GM21529 (cell line): ENCODE measurements around the gene VWA3A.
"Not testable (repeated sequence)": the region's sequence is repeated elsewhere in the genome, so short reads cannot be mapped to it uniquely, and the experiment has no call there.

Source experiments
- ATAC-seq: cut with Tn5 transposase; IDR thresholded peaks from one replicate; pipeline ENCODE4 v1.9.1; 2021; ENCODE audit not compliant: unreplicated experiment

Gene VWA3A

GRCh38 chr16:22081050-22081449, 11.3 kb upstream of the VWA3A start:
- ATAC-seq, result no peak

- no peak for ATAC-seq
Measured at GRCh38 chr16:22086440-22086839, 5.9 kb upstream of the VWA3A start.

- ATAC-seq, result no peak
Measured at GRCh38 chr16:22088642-22089041, 3.7 kb upstream of the VWA3A start.

GRCh38 chr16:22089910-22090309, 2.4 kb upstream of the VWA3A start:
- no peak for ATAC-seq

GRCh38 chr16:22091721-22092120, 620 bp upstream of the VWA3A start:
- no peak for ATAC-seq

- ATAC-seq, result no peak
Measured at GRCh38 chr16:22093331-22093730, 990 bp downstream of the VWA3A start.

- no peak for ATAC-seq
Measured at GRCh38 chr16:22093996-22094395, 1.7 kb downstream of the VWA3A start.

GRCh38 chr16:22098405-22099255, 6.3 kb downstream of the VWA3A start:
- no peak for ATAC-seq

- no peak for ATAC-seq
Measured at GRCh38 chr16:22099256-22099975, 7.1 kb downstream of the VWA3A start.

GRCh38 chr16:22103441-22103840, 11.1 kb downstream of the VWA3A start:
- no peak for ATAC-seq

- ATAC-seq, result no peak
Measured at GRCh38 chr16:22109258-22109898, 17.0 kb downstream of the VWA3A start.

- not testable (repeated sequence) for ATAC-seq
Measured at GRCh38 chr16:22111629-22112028, 19.3 kb downstream of the VWA3A start.

- ATAC-seq, result no peak
Measured at GRCh38 chr16:22116095-22116700, 23.9 kb downstream of the VWA3A start.

GRCh38 chr16:22117609-22118008, 25.3 kb downstream of the VWA3A start:
- no peak for ATAC-seq

- no peak for ATAC-seq
Measured at GRCh38 chr16:22120440-22120839, 28.1 kb downstream of the VWA3A start.

GRCh38 chr16:22122239-22122638, 29.9 kb downstream of the VWA3A start:
- ATAC-seq, result no peak

GRCh38 chr16:22123146-22123545, 30.8 kb downstream of the VWA3A start:
- ATAC-seq, result no peak

- no peak for ATAC-seq
Measured at GRCh38 chr16:22123759-22124490, 31.6 kb downstream of the VWA3A start.

- ATAC-seq, result no peak
Measured at GRCh38 chr16:22124583-22125284, 32.4 kb downstream of the VWA3A start.

GRCh38 chr16:22126037-22126558, 33.8 kb downstream of the VWA3A start:
- no peak for ATAC-seq
